Stimulated activated CD4-positive, alpha-beta T cell treated with anti-CD3 and anti-CD28 coated beads, Interleukin-12 subunit alpha, Interleukin-12 subunit beta, amount 100 ng/mL, for 4 hours (primary cell): ENCODE results near the gene EFNA2.

Experiments used
- DNase-seq: peaks from one replicate; pipeline ENCODE4 v3.0.0-alpha.2; 2020

The EFNA2 gene

DNA sequence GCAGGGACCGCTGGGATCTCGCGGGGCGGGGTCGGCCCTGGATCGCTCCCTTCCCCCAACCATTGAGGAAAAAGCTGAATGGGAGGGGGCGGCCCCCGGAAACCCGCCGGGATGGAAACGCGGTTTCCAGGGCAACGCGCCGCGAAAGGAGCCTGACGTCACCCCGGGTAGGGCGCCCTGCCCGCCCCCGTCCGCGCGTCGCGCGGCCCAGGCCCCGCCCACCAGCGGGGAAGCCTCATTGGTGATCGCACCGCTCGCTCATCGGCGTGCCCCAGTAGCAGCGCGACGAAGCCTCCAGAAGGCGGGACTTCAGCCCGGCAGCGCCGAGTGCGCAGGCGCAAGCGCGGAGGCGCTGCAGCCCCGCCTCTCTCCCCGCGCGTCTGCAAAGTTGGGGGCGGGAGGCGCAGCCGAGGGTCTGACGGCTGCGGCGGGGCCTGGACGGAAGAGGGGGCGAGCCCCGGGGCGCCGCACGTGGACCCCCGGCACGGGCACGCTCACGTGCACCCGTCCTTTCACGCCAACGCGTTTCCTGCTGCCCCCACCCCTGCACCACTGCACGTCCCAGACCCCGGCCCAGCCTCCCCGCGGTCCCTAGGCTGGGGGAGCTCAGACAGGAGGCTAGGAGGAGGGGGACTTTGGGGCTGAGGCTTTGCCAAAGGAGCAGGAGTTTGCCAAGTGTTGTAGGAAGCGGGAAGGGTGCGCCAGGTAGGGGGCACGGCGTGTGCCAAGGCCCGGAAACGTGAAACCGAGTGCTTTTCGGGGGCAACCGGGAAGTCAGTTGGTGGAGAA, 24.7 kb upstream of the EFNA2 start:
- DNase-seq: peak; percentile 96

DNA sequence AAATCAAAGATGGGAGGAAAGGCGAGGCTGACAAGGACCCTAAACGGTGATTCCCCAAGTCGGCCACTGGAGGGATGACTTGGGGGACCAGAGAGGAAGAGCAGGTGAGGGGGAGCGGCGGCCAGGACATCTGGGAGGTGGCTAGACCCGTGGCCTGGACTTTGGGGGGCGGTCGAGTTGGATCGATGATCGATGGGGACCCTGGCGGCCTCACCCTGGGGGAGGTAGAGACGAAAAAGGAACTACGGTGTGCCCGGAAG, 24.2 kb upstream of the EFNA2 start:
- peak; percentile 28 for DNase-seq

DNA sequence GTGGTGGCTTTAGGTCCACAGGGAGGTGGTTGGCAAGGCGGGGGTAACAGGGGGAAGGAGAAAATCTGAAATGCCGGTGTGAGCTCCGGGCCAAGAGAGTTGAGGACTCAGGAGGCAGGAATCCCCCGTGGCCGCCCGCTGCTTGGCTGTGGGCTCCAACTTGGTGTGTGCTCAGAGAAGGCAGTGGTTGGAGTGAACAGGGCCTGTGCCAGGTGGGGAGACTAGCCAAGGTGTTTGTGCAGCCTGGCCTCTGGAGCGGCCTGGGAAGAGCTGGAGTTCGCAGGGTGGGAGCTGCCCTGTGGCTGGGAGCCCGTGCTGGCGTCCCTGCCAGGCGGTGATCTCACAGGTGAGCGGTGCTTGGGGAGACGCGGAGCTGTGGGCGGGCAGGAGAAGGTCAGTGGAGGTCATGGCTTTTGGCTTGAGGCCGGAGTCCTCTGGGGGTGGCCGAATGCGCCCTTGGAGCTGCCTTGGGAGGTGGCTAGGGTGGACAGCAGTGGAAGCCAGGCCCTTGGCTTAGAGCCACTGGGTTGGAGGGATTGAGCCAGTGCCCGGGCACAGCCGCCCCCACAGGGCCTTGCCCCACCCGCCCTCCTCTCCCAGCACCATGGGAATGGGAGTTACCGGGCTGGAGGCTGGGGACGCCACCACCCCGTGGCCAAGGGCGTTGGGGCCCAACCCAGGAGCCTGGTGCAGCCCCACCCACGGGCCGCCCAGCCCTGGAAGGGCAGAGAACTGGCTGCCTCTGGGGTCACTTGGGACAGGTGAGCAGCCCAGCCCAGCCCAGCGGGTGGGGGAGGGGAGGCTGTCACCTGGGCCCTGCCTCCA, 23.7 kb upstream of the EFNA2 start:
- no peak for DNase-seq

DNA sequence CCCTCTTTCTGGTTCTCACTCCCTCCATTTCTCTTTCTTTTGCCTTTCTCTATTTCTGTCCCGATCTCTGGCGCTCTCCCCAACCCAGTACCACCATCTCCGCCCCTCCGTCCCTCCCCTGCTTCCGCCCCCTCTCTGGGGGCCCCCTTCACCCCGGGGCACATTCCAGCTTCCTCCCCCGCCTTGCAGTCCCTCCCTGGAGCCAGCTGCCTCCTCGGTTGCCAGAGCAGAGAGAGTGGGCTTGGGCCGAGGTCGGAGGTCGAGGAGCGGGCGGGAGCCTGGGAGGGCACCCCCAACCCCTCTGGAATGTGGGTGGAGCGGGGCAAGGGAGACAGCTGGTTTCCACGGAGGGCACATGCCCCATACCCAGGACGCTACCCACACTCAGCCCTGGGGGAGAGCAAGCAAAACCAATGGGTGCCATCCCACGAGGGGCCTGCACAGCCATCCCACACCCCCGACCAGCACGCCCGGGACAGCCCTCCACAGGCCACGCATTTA, 23.0 kb upstream of the EFNA2 start:
- DNase-seq: no peak

DNA sequence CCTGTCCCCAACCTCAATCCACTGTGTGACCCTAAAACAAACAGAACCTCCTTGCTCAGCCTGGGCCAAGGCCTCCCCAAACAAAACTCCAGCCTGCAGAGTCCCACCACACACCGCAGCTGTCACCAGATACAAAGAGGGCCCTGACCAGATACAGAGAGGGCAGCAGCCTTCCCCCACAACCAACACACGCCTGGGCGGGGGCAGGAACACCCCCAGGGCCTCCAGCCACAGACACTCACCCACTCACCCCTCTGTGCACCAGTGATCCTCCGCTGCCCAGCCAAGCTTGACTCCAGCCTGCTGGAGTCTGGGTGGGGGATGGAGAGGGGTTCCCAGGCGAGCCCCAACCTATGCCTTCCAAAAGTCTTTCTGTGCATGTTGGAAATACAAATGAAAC, 22.5 kb upstream of the EFNA2 start:
- no peak for DNase-seq

DNA sequence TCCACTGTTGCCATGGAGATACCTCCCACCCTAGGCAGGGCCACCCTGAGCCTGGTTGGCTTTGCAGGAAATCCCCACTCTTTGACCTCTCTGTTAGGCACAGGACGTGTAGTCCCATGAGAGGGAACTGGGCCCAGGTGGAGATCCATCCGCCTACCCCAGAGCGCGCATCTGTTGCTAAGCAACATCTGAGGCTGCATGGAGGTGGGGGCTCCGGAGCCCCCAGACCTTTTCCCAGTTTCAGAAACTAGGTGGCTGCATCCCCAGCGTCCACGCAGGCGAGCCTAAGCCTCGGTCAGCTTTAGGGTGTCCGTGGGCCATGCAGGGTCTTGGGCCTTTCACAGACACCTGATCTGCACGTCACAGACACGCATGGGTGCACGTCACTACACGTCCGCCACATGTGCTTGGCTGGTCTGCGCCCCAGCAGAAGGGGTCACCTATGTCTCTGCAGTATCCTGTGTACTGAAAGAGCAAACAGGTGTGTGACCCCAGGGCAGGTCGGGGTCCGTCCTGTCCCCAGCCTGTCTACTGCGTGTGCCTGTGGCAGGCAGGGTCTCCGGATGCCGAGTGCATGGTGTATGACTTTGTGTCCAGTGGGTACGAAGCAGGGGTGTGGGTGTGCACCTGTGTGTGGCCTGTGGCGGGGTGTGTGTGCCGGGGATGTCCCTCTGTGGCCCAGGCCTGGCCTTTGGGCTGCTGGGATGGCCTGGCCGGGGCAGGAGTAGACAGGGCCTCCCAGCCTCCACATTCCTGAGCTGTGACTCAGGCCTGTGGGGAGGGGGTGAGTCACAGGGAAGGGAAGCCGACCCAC, 20.7 kb upstream of the EFNA2 start:
- DNase-seq: no peak

DNA sequence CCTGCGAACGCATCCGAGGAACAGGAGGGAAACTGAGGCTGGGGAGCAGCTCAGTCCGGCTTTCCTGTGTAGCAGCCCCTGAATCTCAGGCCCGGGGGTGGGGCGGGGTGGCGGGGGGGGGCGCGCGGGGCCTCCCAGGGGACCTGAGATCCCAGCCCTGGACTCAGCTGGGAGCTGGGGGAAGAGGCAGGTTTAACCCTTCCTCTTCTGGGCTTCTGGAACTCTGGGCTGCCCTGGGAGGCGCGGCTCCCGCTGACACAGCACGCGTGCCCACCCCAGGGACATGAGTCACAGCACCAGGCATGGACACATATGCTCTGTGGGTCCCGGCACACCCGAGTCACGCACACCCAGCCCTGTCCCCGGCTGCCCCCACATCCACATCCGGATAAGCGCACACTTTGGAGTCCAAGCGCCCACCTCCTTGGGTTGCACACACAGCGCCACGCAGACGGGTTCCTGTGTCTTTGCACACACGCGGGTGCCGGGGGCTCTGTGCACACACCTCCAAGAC, 20.0 kb upstream of the EFNA2 start:
- no peak for DNase-seq

DNA sequence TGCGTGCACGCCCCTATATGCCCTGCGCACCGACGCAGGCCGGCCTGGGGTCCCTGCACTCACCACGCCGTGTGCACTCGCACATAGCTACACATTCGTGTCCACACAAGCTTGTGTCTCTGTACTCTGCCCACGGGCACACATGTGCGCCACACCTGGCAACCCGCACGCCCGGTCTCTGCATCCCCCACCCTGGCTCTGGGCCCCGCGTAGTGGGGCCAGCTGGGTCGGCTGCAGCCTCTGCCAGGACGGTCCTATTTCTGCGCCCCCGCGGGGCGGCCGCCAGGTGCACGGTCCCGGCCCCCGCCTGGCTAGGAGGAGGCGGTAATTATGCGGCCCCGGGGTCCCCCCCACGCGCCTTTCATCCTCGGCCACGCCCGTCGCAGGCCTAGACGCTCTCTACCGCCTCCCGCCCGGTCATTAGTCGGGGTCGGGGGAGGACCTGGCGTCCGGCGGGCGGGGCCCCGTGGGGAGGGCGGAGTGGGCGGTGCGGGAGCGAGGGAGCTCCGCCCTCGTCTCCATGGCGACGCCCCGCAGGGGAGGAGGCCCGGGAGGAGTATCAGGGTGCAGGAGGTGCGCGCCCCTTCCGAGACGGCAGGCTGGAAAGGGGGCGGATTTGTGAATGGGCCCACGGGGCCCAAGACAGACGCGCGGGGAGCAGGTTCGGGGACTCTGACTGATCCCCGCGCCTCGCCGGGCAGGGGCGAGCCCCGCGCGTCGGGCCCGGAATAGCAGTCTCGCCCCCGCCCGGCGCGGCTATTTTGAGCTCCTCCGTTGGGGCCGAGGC, 19.4 kb upstream of the EFNA2 start:
- DNase-seq: peak; percentile 81

DNA sequence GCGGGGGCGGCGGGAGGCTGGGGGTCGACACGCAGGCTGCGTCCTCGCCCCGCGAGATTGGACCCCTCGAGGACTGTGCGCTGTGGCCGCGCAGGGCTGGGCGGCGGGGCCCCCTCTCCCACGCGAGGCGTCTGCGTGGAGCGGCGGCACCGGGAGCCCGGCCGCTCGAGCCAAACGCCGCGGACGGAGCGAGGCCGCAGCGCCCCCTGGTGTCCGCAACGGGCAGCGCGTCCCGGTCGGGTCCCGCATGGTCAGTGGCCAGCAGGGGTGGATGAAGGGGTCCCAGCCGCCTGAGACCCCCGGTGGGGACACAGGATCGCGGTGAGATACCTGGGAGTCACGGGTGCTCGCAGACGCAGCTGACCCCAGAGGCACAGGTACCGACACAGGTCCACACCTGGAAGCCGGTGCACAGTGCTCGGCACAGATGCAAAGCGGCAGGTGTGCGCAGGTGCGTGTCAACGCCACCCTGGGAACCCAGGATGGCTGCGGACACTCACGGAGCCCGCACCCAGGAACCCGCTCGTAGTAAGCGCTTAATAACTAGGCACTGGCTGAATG, 18.7 kb upstream of the EFNA2 start:
- peak; percentile 68 for DNase-seq

DNA sequence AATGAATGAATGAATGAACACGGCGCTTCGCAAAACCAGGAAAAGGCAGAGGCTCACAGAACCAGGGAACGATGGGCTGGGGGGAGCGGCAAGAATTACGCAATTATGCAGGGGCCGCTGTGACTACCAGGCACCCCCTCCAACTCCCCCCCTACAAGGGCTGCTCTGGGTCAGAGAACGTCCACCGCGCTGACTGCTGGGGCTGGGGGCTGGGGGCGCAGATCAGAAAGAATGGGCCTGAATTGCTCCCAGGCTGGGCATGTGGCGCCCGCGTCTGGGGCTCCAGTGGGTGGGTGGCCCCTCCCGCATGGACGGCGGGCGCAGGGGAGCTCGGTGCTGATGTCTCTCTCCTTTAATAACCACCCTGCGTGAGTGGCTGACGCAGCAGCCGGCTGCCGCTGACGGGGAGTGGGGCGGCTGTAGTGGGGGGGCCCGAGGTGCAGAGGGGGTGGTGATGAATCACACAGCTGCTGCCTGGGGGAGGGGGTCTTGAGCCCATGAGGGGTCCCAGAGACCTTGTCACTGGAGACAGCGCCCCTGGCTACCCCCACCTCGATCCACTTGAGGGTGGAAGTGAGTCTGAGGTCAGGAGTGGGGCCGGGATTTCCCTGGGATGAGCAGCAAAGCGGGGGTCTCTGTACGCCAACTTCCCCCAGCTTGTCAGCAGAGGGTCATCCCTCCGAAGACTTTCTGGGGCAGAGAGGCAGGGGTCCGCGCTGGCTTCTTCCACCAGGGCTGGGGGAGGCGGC, 18.0 kb upstream of the EFNA2 start:
- DNase-seq: no peak

DNA sequence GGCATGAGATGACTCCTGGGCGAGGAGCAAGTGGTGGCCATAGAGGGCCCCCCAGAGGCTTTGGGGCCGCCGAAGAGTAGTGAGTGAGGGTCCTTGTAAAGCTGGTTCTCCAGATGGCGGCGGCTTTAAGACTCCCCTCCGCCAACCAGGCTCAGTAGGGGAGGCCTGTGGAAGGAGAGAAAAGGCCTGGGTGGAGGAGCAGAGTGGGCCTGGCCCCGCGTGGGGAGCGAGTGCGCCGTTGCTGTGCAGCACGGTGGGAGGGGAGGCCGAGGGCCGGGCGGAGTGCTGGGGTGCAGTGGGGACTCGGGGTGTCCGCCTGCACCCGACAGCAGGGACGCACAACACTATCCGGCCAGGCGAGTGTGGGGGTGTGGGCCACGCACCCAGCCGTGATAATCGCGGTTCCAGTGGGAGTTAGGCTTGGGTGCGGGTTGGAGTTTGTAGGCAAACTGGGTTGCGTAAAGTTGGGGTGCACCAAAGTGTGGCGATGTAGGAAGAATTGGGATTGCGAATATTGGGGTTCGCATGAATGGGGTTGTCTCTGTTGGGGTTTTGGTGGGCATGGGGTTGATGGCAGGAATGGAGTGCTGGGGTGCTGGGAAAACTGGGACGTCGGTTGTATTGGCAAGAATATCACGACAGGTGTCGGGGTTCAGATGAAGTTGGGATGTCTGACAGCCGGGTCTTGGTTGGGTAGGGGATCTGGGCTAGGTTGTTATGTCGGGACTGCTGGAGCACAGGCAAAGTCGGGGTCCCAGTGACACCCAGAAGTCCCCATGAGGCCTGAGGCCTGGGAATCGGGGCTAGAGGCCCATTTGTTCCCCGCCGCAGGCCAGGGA, 17.2 kb upstream of the EFNA2 start:
- no peak for DNase-seq

DNA sequence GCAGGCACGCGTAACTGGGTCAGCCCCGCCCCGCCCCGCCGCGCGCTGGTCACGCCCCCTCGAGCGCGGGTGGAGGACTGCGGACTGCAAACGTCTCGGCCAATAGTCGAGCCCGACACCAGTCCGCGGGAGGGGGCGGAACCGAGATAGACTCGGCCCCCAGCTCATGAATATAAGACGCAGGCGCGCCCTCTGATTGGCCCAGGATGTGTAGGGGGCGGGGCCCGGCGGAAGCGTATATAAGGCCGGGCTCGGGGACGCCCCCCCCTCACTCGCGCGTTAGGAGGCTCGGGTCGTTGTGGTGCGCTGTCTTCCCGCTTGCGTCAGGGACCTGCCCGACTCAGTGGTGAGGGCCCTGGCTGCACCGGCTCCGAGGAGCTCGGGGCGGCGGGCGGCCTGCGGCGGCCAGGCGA, 16.6 kb upstream of the EFNA2 start, which contains the start of gene CIRBP:
CIRBP (plus strand) TSS at position 268 of the 413 bp plus-strand sequence. CDS start 1,602 bp downstream, outside the sequence.
- DNase-seq: peak; percentile 99

DNA sequence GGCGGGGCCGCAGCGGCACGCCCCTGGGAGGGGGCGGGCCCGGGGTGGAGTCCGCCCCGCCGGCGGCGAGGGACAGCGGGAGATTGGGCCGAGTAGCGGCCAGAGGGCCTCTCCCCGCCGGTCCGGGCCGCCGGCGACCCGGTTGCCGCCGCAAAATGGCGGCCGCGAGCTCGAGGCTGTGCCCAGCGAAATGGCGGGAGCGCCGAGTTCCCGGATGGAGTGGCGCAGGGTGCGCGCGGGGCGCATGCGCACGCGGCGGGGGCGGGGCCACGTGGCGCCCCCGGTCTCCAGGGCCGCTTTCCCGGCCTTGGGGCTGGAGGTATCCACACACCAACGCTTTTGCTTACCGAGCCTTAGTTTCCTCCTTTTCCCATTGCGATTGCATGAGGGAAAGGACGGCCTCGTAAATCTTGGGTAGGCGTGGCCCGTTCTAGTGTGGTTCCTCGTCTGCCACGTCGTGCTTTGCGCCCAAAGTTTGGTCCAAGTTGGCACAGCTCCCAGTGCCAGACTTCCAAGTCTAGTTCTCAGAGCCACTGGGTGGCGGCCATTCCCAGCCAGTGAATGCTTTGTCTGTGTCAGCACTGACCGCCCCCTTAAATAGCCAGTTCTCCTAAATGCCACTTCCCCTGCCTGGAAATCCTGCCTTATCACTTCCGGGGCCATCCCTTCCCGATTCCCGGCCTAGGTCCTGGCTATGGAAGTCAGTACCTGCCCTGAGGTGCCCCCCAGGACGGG, 16.0 kb upstream of the EFNA2 start:
- peak; percentile 84 for DNase-seq

DNA sequence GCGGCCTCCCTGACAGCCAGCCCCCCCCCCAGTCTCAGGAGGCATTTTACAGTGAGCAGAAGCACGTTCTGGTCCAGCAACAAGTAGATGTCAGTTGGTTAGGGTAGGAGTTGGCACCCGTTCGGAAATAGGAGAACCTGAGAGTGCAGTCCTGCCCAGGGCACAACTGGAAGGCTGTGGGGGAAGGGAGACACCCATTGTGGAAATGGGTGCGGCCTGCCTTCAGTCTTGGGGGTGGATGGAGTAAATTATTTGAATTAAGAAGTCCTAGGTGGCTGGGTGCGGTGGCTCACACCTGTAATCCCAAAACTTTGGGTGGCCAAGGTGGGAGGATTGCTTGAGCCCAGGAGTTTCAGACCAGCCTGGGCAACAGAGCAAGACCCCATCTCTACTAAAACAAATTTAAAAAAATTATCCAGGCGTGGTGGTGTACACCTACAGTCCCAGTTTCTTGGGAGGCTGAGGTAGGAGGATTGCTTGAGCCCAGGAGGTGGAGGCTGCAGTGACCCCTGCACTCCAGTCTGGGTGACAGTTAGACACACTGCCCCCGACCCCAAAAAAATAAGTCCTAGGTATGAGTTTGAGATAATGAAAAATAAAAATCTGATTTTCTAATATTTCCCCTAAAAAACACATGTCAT, 15.3 kb upstream of the EFNA2 start:
- no peak for DNase-seq

DNA sequence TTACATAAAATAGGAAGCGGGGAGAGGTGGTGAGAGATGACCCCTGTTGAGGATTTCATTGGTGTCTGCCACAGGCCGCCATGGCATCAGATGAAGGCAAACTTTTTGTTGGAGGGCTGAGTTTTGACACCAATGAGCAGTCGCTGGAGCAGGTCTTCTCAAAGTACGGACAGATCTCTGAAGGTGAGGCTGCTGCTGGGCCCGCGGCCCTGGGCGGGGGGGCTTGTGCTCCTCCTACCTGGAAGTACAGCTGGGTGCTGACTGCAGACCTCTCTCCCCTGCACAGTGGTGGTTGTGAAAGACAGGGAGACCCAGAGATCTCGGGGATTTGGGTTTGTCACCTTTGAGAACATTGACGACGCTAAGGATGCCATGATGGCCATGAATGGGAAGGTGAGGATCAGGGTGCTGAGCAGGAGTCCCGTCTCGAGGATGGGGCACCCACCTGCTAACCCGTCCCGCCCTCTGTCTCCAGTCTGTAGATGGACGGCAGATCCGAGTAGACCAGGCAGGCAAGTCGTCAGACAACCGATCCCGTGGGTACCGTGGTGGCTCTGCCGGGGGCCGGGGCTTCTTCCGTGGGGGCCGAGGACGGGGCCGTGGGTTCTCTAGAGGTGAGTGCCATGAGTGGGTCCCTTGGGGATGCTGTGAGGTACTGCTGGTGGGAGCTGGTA, 14.7 kb upstream of the EFNA2 start:
- no peak for DNase-seq

DNA sequence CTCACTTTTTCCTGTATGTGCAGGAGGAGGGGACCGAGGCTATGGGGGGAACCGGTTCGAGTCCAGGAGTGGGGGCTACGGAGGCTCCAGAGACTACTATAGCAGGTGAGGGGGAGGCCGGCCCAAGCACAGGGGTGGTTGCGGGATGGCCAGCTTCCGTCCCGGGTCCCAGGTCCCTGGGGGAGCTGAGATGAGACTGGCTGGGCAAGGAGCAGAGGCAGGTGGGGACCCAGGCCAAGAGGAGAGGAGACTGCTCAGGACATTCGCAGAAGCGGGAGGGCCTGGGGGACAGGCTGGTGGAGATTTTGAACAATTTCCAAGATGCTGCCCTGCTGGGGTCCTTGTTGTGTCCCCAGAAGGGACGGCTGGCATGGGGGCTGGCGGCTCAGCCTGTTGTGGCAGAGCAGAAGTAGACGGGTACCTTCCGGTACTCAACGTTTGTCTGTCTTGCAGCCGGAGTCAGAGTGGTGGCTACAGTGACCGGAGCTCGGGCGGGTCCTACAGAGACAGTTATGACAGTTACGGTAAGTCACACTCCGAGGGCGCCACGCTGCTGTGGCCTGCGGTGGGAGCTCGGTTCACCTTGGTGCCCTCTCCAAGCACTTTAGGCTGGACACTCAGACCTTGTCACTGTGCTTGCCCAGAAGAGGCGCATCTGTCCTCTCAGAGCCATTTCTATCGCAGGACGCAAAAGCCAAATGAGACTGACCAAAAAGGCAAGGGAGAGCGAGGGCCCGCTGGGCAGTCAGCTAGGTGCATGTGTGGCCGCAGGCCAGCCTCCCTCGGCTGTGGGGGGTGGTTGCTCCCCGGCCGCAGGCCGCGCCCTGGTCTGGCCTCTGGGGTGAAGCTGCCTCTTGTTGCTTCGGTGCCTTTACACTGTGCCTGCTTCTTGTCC, 13.9 kb upstream of the EFNA2 start:
- DNase-seq: no peak
